Islet of Langerhans (tissue), 1 donor: ENCODE measurements around the gene DECR2.
A peak's percentile ranks its signal among the peaks of the same experiment; 100 is the strongest.
"Not testable (repeated sequence)": the region's sequence is repeated elsewhere in the genome, so short reads cannot be mapped to it uniquely, and the experiment has no call there.

Experiments
- FAIRE-seq: peaks from one replicate; lab custom pipeline; 2011; peaks lifted over from hg19 to GRCh38; lab: Jason Lieb, UNC

The DECR2 gene

DNA sequence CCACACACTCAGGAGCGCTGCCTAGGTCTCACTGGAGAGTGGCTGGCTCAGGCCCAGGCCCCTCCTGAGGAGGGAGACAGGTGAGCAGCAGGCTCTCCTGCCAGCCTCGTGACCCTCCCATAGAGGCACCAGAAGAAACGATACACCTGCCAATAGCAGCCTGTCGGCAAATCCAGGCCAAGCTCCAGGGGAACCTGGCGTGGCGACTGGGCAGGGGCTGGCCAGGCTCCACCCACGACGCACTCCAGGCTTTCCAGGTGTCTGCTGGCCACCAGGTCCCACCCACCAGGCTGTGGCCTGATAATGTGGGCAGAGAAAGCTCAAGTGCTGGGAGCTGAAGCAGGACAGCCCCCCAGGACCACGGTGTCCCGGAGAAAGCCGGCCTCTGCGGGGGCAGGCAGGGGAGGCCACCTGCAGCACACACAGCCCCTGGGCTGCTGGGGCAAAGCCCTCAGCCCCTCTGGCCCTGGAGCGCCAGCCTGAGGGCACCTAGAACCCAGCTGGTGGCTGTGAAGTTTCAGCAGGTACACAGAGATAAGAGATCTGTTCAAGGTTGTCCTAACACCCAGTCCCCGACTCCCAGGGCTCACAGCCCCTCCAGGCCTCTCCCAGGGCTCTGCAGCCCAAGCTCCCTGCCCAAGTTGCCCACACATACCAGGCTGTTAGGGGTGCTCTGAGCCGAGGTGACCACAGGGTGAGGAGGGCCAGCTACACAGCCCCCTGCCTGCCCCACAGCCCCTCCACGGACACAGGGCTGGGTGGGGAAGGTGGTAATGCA, 22.3 kb upstream of the DECR2 start:
- peak; percentile 56 for FAIRE-seq

GRCh38 chr16:379961-380761, 21.5 kb upstream of the DECR2 start:
- FAIRE-seq = no peak

- no peak for FAIRE-seq
Observed at GRCh38 chr16:380762-381011, 21.0 kb upstream of the DECR2 start.

GRCh38 chr16:381012-381788, 20.5 kb upstream of the DECR2 start:
- FAIRE-seq = no peak

DNA sequence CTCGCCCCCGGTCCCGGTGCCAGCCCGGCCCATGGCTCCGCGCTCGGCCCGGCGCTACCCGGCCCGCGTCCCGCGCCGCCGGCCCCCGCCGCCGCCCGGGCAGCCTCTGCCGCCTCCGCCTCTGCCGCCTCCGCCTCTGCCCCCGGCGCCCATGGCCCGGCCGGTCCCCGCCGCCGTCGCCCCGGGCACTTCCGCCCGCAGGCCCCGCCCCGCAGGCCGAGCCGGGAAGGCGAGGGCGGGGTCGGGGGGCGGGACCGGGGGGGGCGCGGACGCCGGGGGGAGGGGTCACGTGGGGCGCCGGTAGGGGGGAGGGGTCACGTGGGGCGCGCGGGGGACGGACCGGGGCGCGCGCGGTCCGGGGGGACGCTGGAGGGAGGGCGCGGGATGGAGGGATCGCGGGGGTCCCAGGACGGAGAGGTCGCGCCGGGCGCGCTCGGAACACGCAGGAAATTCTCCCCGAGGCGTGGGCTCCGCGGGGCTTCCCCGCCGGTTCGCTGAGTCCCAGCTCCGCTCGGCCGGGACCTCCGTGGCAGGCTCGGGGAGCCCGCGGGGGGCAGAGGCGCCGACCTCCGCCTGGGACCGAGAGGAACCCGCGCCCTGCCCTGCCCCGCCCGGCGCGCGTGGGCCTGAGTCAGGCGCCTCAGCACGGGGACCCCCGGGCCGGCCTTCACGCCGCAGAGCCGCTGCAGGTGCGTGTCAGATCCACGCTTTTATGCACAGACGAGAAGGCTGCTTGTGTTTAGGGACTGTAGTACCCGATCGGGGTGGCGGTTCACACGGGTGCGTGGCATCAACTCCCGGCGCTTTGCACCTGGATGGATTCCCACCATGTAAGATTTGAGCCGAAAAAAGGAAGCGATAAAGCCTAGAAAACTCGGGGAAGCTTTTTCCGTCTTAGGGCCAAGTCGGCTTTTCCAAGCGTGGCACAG, 19.6 kb upstream of the DECR2 start, which contains the start of gene PGAP6:
TSS of gene PGAP6 (minus strand) at position 190 of the 929 bp plus-strand sequence. CDS start at position 33, 157 bp downstream.
- no peak for FAIRE-seq

- FAIRE-seq = no peak
Observed at GRCh38 chr16:383326-384051, 18.2 kb upstream of the DECR2 start.

- FAIRE-seq = no peak
Observed at GRCh38 chr16:386641-387156, 15.0 kb upstream of the DECR2 start.

DNA sequence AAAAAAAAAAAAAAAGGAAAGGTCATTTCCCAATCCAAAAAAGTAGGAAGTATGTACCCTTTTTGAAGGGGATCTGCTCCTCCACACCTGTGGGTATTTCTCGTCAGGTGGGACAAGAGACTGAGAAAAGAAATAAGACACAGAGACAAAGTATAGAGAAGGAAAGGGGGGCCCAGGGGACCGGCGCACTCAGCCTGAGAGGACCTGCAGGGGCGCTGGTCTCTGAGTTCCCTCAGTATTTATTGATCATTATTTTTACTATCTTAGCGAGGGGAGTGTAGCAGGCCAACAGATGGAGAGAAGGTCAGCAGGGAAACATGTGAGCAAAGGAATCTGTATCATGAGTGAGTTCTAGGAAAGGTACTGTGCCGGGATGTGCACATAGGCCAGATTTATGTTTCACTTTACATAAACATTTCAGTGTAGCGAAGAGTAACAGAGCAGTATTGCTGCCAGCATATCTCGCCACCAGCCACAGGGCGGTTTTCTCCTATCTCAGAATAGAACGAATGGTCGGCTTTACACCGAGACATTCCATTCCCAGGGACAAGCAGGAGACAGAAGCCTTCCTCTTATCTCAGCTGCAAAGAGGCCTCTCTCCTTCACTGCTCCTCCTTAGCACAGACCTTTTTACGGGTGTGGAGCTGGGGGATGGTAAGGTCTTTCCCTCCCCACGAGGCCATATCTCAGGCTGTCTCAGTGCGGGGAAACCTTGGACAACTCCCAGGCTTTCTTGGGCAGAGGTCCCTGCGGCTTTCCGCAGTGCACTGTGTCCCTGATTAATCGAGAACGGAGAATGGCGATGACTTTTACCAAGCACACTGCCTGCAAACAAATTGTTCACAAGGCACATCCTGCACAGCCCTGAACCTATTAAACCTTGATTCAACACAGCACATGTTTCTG, 13.7 kb upstream of the DECR2 start:
- FAIRE-seq = not testable (repeated sequence)

DNA sequence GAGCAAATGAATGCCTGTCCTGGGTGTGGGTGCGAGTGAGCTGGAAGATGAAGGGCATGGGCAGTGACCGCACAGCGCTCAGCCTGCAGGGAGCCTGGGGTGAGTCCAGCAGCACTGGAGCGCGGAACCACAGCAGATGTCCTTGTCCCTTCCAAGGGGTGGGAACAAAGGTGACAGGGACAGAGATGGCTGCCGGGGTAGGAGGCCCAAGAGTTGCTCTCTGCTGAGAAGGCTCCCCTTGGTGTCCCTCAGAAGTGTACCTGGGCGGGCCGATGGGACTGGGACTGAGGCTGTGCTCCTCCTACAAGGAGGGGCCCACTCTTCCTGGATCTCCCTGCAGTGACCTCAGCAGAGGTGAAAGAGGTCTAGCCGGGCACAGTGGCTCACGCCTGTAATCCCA, 12.3 kb upstream of the DECR2 start:
- no peak for FAIRE-seq

- FAIRE-seq = no peak
Observed at GRCh38 chr16:391885-392335, 9.8 kb upstream of the DECR2 start.

- no peak for FAIRE-seq
Observed at GRCh38 chr16:392450-393030, 9.1 kb upstream of the DECR2 start.

- FAIRE-seq = no peak
Observed at GRCh38 chr16:396199-396598, 5.5 kb upstream of the DECR2 start.

DNA sequence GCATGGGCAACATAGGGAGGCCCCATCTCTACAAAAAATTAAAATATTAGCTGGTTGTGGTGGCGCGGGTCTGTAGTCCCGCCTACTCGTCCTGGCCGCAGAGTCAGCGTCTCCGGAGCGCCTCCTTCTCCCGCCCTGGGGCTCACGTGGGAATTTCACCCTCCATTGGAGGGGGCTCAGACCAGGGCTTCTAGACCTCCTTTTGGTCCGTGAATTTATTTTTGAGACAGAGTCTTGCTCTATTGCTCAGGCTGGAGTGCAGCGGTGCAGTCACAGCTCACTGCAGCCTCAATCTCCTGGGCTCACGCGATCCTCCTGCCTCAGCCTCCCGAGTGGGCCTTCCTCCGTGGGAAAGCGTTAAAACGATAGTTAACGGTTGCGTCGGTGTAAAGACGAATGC, 5.1 kb upstream of the DECR2 start:
- FAIRE-seq = no peak

DNA sequence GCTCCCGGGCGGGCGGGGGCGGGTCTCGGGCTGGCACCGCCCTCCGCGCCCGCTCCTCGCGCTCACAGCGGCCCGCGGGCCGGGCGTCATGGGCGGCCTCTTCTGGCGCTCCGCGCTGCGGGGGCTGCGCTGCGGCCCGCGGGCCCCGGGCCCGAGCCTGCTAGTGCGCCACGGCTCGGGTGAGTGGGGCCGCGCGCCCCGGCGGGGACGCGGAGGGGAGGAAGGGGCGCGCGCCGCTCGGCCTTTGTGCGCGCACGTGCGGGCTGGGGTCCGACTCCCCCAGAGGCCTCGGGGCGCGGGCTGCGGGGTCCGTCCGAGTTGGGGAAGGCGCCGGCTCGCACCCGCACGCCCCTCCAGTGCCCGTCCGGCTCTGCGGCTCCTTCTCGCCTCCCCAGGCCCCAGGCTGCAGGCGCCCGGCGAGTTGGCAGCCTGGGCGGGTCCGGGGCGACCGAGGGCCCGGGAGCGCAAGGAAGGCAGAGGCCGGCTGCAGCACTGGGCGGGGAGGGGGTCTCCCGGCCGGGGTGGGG, 4.5 kb upstream of the DECR2 start, which contains the start of gene NME4:
TSS of gene NME4 (plus strand) at position 65 of the 527 bp plus-strand sequence. CDS start at position 89, 24 bp downstream.
- FAIRE-seq = no peak

- FAIRE-seq = no peak
Observed at GRCh38 chr16:397736-398332, 3.9 kb upstream of the DECR2 start.

DNA sequence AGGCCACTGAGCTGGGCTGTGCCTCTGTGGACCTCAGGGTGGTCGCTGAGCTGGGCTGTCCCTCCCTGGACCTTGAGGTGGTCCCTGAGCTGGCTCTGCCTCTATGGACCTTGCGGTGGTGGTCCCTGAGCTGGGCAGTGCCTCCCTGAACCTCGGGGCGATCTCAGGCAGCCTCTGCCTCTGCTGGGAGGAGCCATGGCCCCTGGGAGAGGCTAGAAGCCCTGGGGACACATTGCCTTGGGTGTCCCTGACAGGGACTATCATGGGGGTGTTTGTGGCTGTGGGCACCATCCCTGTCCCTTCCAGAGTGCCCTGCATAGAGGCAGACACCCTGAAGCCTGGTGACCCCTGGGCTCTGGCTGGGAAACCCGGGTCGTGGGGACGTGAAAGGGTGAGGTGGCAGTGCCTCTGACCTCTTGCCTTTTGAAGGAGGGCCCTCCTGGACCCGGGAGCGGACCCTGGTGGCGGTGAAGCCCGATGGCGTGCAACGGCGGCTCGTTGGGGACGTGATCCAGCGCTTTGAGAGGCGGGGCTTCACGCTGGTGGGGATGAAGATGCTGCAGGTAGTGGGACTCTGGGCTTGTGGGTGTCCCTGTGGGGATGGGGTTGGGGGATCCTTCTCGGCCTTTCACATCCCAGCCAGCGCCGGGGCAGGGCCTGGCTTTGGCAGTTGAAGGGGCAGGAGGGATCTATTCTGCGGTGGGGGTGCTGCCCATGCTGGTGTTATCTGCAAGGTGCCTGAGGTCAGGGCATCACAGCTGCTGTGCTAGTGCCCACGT, 2.9 kb upstream of the DECR2 start:
- no peak for FAIRE-seq

GRCh38 chr16:399340-400019, 2.2 kb upstream of the DECR2 start:
- no peak for FAIRE-seq
